Activated naive CD4-positive, alpha-beta T cell treated with anti-CD3 and anti-CD28 coated beads for 36 hours (primary cell): ENCODE data around the gene PPP4R4. TPM values are rescaled to one million over a fixed set of nuclear protein-coding genes. Genes with fewer than 3 reads are reported as not detected.

Experiments
- CTCF ChIA-PET: fragments of 350-600 bp; sonication (Branson Sonifier 250); formaldehyde crosslinking; loops from one replicate; lab custom pipeline; 2021; ENCODE audit warnings: antibody characterized with exemption; lab: Charles Lee
- DNase-seq: peaks from one replicate; pipeline ENCODE4 v3.0.0-alpha.2; 2020
- H3K27ac Mint-ChIP-seq: one replicate; pipeline ENCODE4 v1.8.0; 2021; ENCODE audit warnings: mild to moderate bottlenecking, mixed read lengths
- H3K27me3 Mint-ChIP-seq: one replicate; pipeline ENCODE4 v1.8.0; 2021; ENCODE audit warnings: low read depth, mixed read lengths
- H3K36me3 Mint-ChIP-seq: one replicate; pipeline ENCODE4 v1.8.0; 2021; ENCODE audit warnings: low read depth, mixed read lengths
- H3K4me1 Mint-ChIP-seq: one replicate; pipeline ENCODE4 v1.8.0; 2021; ENCODE audit warnings: low read depth, mixed read lengths
- H3K4me3 Mint-ChIP-seq: one replicate; pipeline ENCODE4 v1.8.0; 2021; ENCODE audit warnings: mild to moderate bottlenecking, moderate library complexity, mixed read lengths
- H3K9me3 Mint-ChIP-seq: one replicate; pipeline ENCODE4 v1.8.0; 2021; ENCODE audit warnings: mixed read lengths
- intact Hi-C: fragments of 100-400 bp; cut with micrococcal nuclease; formaldehyde crosslinking; loops from one replicate; pipeline ENCODE4 v1.15.1; 2023
- total RNA-seq, 2 experiments: library from RNA; stranded (reverse); gene quantifications; one replicate each; pipeline ENCODE4 v1.2.3, GENCODE V29; 2021

The PPP4R4 gene
- total RNA-seq, 2 experiments from 2014 or later, result 13.2 to 13.9 TPM

- intact Hi-C loops, result loop anchor here (10.0 kb wide), 1 partner anchor 986 kb away; the partner anchor contains the start of genes LYSET and MOAP1
- peaks cover 2% of the 10 kb centered on the region for H3K27me3 Mint-ChIP-seq
- H3K27ac Mint-ChIP-seq, result no peak overlapping the region
- no peaks in the 10 kb centered on the region for H3K36me3 Mint-ChIP-seq
- CTCF ChIA-PET, result interaction anchor here (0.8 to 2.5 kb wide), 5 partner anchors 9 to 39 kb away, joined by 3 to 13 read pairs (median 4); no protein-coding TSS in a partner anchor
- peaks cover 13% of the 10 kb centered on the region for H3K4me1 Mint-ChIP-seq
- DNase-seq, result no peak
- H3K9me3 Mint-ChIP-seq, result no peaks in the 10 kb centered on the region
- no peak overlapping the region for H3K4me3 Mint-ChIP-seq
These were observed 2.9 kb upstream of the PPP4R4 start for GRCh38 chr14:94171208-94171607.

GRCh38 chr14:94172545-94172944 is 1.6 kb upstream of the PPP4R4 start:
- CTCF ChIA-PET, result no interaction called here
- intact Hi-C loops, result loop anchor here (10.0 kb wide), 1 partner anchor 988 kb away; the partner anchor contains the start of genes LYSET and MOAP1
- no peak for DNase-seq
- no peak overlapping the region for H3K4me3 Mint-ChIP-seq
- H3K27ac Mint-ChIP-seq, result no peak overlapping the region
- H3K27me3 Mint-ChIP-seq, result no peaks in the 10 kb centered on the region
- peaks cover 25% of the 10 kb centered on the region for H3K4me1 Mint-ChIP-seq
- H3K9me3 Mint-ChIP-seq, result no peaks in the 10 kb centered on the region
- H3K36me3 Mint-ChIP-seq, result no peaks in the 10 kb centered on the region

GRCh38 chr14:94173471-94173884 is 644 bp upstream of the PPP4R4 start:
- CTCF ChIA-PET, result interaction anchor here (0.6 kb wide), 1 partner anchor 55 kb away, joined by 3 read pairs; no protein-coding TSS in a partner anchor
- Mint-ChIP-seq H3K27ac (peak overlapping the region; percentile 39), H3K4me3 (peak overlapping the region; percentile 76), H3K36me3 (no peaks in the 10 kb centered on the region), H3K9me3 (no peaks in the 10 kb centered on the region), H3K27me3 (no peaks in the 10 kb centered on the region), H3K4me1 (peaks cover 33% of the 10 kb centered on the region)
- intact Hi-C loops, result loop anchor here (10.0 kb wide), 1 partner anchor 989 kb away; the partner anchor contains the start of genes LYSET and MOAP1
- DNase-seq, result peak; percentile 35

GRCh38 chr14:94174604-94175010 is 485 bp downstream of the PPP4R4 start:
- CTCF ChIA-PET, result interaction anchor here (1.0 to 1.6 kb wide), 4 partner anchors 38 to 237 kb away, joined by 3 to 7 read pairs (median 5); no protein-coding TSS in a partner anchor
- Mint-ChIP-seq H3K27me3 (no peaks in the 10 kb centered on the region), H3K36me3 (no peaks in the 10 kb centered on the region), H3K4me3 (peak overlapping the region; percentile 76), H3K27ac (no peak overlapping the region), H3K9me3 (no peaks in the 10 kb centered on the region), H3K4me1 (peaks cover 41% of the 10 kb centered on the region)
- intact Hi-C loops, result loop anchor here (1.0 to 10.0 kb wide), 8 partner anchors 10 to 1088 kb away; partner anchors contain the start of genes DDX24, IFI27L1, LYSET and MOAP1
- DNase-seq, result no peak

- DNase-seq, result peak; percentile 31
- peaks cover 43% of the 10 kb centered on the region for H3K4me1 Mint-ChIP-seq
- intact Hi-C loops, result loop anchor here (1.0 to 10.0 kb wide), 6 partner anchors 94 to 1087 kb away; partner anchors contain the start of genes DDX24, IFI27L1, LYSET and MOAP1
These were observed 1.1 kb downstream of the PPP4R4 start for GRCh38 chr14:94175011-94175745.

GRCh38 chr14:94175747-94176146 is 1.6 kb downstream of the PPP4R4 start:
- H3K4me1 Mint-ChIP-seq, result peaks cover 49% of the 10 kb centered on the region
- intact Hi-C loops, result loop anchor here (1.0 to 10.0 kb wide), 6 partner anchors 94 to 1087 kb away; partner anchors contain the start of genes DDX24, IFI27L1, LYSET and MOAP1
- H3K9me3 Mint-ChIP-seq, result no peaks in the 10 kb centered on the region
- H3K36me3 Mint-ChIP-seq, result no peaks in the 10 kb centered on the region
- H3K27ac Mint-ChIP-seq, result peak overlapping the region; percentile 62
- H3K4me3 Mint-ChIP-seq, result peak overlapping the region; percentile 76
- no peak for DNase-seq
- CTCF ChIA-PET, result interaction anchor here (1.1 to 1.6 kb wide), 4 partner anchors 33 to 45 kb away, joined by 4 to 7 read pairs (median 5); no protein-coding TSS in a partner anchor
- H3K27me3 Mint-ChIP-seq, result no peaks in the 10 kb centered on the region

More at GRCh38 chr14:94175011-94175745, 1.1 kb downstream of the PPP4R4 start:
- H3K4me3 Mint-ChIP-seq, result peak overlapping the region; percentile 76
- H3K27me3 Mint-ChIP-seq, result no peaks in the 10 kb centered on the region
- peak overlapping the region; percentile 42 for H3K27ac Mint-ChIP-seq
- no peaks in the 10 kb centered on the region for H3K36me3 Mint-ChIP-seq
- H3K9me3 Mint-ChIP-seq, result no peaks in the 10 kb centered on the region
- CTCF ChIA-PET, result interaction anchor here (1.0 to 1.6 kb wide), 5 partner anchors 33 to 237 kb away, joined by 3 to 7 read pairs (median 4); no protein-coding TSS in a partner anchor

GRCh38 chr14:94176808-94177207 is 2.7 kb downstream of the PPP4R4 start:
- intact Hi-C loops, result loop anchor here (5.0 to 10.0 kb wide), 4 partner anchors 215 to 1085 kb away; partner anchors contain the start of genes LYSET and MOAP1
- Mint-ChIP-seq H3K4me3 (peak overlapping the region; percentile 35), H3K27me3 (no peaks in the 10 kb centered on the region), H3K4me1 (peaks cover 54% of the 10 kb centered on the region), H3K9me3 (no peaks in the 10 kb centered on the region), H3K27ac (peak overlapping the region; percentile 34), H3K36me3 (no peaks in the 10 kb centered on the region)
- CTCF ChIA-PET, result interaction anchor here (1.5 kb wide), 1 partner anchor 40 kb away, joined by 5 read pairs; no protein-coding TSS in a partner anchor
- peak; percentile 33 for DNase-seq

- Mint-ChIP-seq H3K36me3 (no peaks in the 10 kb centered on the region), H3K27ac (no peak overlapping the region), H3K4me3 (no peak overlapping the region), H3K4me1 (peaks cover 54% of the 10 kb centered on the region), H3K9me3 (no peaks in the 10 kb centered on the region), H3K27me3 (no peaks in the 10 kb centered on the region)
- intact Hi-C loops, result loop anchor here (5.0 to 10.0 kb wide), 4 partner anchors 214 to 1084 kb away; partner anchors contain the start of genes LYSET and MOAP1
- DNase-seq, result no peak
- CTCF ChIA-PET, result interaction anchor here (0.6 to 1.5 kb wide), 2 partner anchors 41 to 521 kb away, joined by 4 to 5 read pairs; no protein-coding TSS in a partner anchor
These were observed 3.7 kb downstream of the PPP4R4 start for GRCh38 chr14:94177806-94178205.

GRCh38 chr14:94179244-94179643 is 5.1 kb downstream of the PPP4R4 start:
- intact Hi-C loops, result loop anchor here (5.0 to 10.0 kb wide), 4 partner anchors 213 to 1083 kb away; partner anchors contain the start of genes LYSET and MOAP1
- Mint-ChIP-seq H3K36me3 (no peaks in the 10 kb centered on the region), H3K9me3 (no peaks in the 10 kb centered on the region), H3K4me3 (no peak overlapping the region), H3K4me1 (peaks cover 50% of the 10 kb centered on the region), H3K27ac (peak overlapping the region; percentile 10), H3K27me3 (no peaks in the 10 kb centered on the region)
- CTCF ChIA-PET, result interaction anchor here (0.9 to 6.3 kb wide), 7 partner anchors 9 to 282 kb away, joined by 3 to 134 read pairs (median 5); partner anchors contain the start of gene IFI27L2
- DNase-seq, result no peak

- H3K4me1 Mint-ChIP-seq, result peaks cover 45% of the 10 kb centered on the region
These were observed 6.6 kb downstream of the PPP4R4 start for GRCh38 chr14:94180655-94181271.

GRCh38 chr14:94181835-94182234 is 7.7 kb downstream of the PPP4R4 start:
- intact Hi-C loops, result loop anchor here (5.0 kb wide), 1 partner anchor 125 kb away; no protein-coding TSS in a partner anchor
- Mint-ChIP-seq H3K4me1 (peaks cover 35% of the 10 kb centered on the region), H3K4me3 (no peak overlapping the region), H3K27me3 (no peaks in the 10 kb centered on the region), H3K9me3 (no peaks in the 10 kb centered on the region), H3K27ac (no peak overlapping the region), H3K36me3 (no peaks in the 10 kb centered on the region)
- DNase-seq, result no peak
- CTCF ChIA-PET, result interaction anchor here (0.8 to 6.3 kb wide), 8 partner anchors 11 to 306 kb away, joined by 3 to 134 read pairs (median 4); partner anchors contain the start of gene IFI27L2

More at GRCh38 chr14:94180655-94181271, 6.6 kb downstream of the PPP4R4 start:
- DNase-seq, result no peak
- Mint-ChIP-seq H3K27ac (peak overlapping the region; percentile 9), H3K36me3 (no peaks in the 10 kb centered on the region), H3K9me3 (no peaks in the 10 kb centered on the region), H3K4me3 (peak overlapping the region; percentile 31), H3K27me3 (no peaks in the 10 kb centered on the region)
- intact Hi-C loops, result loop anchor here (1.0 to 5.0 kb wide), 4 partner anchors 44 to 144 kb away; no protein-coding TSS in a partner anchor
- CTCF ChIA-PET, result interaction anchor here (0.5 to 6.3 kb wide), 23 partner anchors 9 to 305 kb away, joined by 3 to 134 read pairs (median 4); partner anchors contain the start of genes DDX24, IFI27L1 and IFI27L2
